Renal cortex interstitium (tissue), 15 donors: ENCODE results near the gene TNF. TPM values are rescaled to one million over a fixed set of nuclear protein-coding genes. Genes with fewer than 3 reads are reported as not detected.

ENCODE experiments used
- DNase-seq, 11 donors: peaks; one replicate each; pipeline ENCODE4 v3.0.0-alpha.2; 2013; ENCODE audit warnings: low read depth in 9 of 11, low spot score in 4 of 11; ENCODE audit errors: extremely low read depth in 1 of 11
- long read RNA-seq, 16 experiments: transcript quantifications; one replicate each; lab custom pipeline, GENCODE V29; 2026
- polyA plus RNA-seq, 3 donors: library from polyadenylated mRNA; unstranded; fragments of 120-200 nt; gene quantifications; one replicate each; pipeline ENCODE4 v1.2.1, GENCODE V29; 2013; ENCODE audit not compliant: insufficient read length in 3 of 3

Gene TNF
- under 1 TPM; 0.18 to 0.40 (median 0.24) TPM for polyA plus RNA-seq
- long read RNA-seq, donor 1 = 0 reads
- long read RNA-seq, donor 2 = 0 reads
- long read RNA-seq, donor 3 = 0 reads
- long read RNA-seq, donor 4 = 0 reads
- long read RNA-seq, donor 5 = 0 reads
- long read RNA-seq, donor 6 = 0 reads
- long read RNA-seq, donor 7 = 0 reads
- long read RNA-seq, donor 8 = 0 reads
- long read RNA-seq, donor 9 = 0 reads
- long read RNA-seq, donor 10 = 0 reads
- long read RNA-seq, donor 11 = 0 reads
- long read RNA-seq, donor 12 = 0 reads
- long read RNA-seq, donor 13 = 0 reads
- long read RNA-seq, donor 14 = 0 reads
- long read RNA-seq, donor 15 = 0 reads
- long read RNA-seq, donor 16 = 0 reads

- no peak for DNase-seq
Measured at GRCh38 chr6:31575335-31575901, at the start of gene TNF. Gene TNF (plus strand): TSS chr6:31575565. CDS start chr6:31575742, 177 bp downstream.

DNA sequence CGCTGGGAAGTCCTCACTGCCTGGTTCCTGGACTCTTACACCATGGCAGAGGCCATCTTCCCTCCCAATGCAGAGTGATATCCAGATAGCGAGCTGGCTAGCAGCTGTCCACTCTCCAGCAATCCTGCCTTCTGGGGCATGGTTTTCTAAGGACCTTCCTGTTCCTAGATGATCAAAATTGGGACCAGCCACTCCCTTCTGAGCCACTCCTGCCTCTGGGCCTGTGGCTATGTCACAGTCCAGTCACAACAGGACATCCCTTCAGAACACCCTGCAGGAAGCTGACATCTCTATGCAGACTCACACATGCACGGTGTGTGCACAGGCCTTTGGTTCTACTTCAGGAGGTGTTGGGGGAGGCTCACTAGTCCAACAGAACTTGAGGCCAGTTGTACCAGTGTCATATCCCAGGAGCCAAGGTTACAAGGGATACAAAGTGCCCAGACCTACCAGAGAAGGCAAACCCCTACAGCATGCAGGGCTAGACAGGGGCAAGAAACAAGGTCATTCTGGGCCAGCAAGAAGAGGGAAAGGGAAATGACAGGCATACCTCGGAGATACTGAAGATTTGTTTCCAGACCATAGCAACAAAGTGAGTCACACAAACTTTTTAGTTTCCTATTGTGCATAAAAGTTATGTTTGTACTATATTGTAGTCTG lies 49.3 kb upstream of the TNF start:
- DNase-seq = no peak

GRCh38 chr6:31528307-31528777 lies 47.0 kb upstream of the TNF start:
- DNase-seq = no peak

- DNase-seq = no peak
Measured at GRCh38 chr6:31528821-31529328, 46.5 kb upstream of the TNF start, which contains the start of gene MCCD1. Gene MCCD1 (plus strand): TSS chr6:31528962. CDS start chr6:31529015, 53 bp downstream.

GRCh38 chr6:31529329-31530150 lies 45.8 kb upstream of the TNF start:
- peak in 1 of 11 donors; percentile 12 for DNase-seq

DNA sequence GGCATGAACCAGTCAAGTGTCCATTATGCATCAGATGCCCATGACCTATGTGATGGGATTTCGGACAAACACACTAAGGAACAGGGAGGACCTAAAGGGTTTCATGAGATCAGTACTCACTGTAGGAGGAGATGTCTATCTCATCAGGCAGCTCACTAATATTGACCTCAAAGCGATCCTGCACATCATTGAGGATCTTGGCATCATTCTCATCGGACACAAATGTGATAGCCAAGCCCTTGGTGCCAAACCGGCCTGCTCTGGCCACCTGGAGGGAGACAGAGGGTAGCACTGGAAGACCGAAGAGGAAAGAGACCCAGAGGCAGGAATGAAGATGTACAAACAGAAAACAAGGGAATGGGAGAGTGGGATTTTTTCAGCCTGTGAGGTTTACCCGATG lies 44.7 kb upstream of the TNF start:
- DNase-seq = no peak

DNA sequence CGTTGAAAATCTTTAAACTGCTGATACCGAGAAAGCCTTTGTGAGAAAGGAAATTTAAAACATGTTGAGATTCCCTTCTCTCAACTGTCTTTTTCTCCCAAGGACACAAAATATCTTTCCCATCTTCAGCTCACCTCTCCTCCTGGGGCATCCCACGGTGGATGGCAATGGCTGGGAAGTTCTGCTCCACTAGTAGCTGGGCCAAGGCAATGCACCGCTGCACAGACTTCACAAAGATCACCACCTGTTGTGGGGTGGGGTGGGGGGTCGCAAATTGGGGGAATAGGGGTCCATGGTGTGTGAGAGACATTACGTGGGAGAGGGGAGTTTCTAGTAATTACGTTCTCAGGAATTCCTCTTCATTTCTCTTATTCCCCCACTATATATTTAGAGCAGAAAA lies 44.2 kb upstream of the TNF start:
- DNase-seq = no peak

DNA sequence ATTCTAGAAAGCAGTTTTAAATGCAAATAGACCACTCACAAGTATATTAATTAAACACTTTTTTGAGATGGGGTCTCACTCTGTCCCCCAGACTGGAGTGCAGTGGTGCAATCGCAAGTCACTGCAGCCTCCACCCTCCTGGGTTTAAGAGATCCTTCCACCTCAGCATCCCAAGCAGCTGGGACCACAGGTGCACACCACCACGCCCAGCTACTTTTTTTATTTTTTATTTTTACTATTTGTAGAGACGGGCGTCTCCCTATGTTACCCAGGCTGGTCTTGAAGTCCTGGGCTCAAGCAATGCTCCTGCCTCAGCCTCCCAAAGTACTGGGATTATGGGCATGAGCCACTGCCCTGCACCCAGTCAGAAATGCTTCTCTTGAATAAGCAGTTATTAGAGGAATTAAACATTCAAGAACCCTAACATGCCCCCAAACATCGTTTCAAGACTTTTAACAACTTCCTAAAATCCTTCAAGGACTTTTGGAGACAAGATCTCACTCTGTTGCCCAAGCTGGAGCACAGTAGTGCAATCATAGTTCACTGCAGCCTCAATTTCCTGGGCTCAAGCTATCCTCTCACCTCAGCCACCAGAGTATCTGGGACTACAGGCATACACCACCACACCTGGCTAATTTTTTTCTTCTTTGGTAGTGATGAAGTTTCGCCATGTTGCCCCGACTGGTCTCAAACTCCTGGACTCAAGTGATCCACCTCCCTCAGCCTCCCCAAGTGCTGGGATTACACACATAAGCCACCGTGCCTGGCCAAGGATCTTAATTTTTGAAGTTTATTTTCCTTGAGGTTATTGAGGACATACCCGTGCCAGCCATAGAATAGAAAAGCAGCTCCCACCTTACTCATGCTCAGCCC lies 43.4 kb upstream of the TNF start:
- DNase-seq = no peak

- no peak for DNase-seq
Measured at GRCh38 chr6:31532644-31533454, 42.5 kb upstream of the TNF start.

DNA sequence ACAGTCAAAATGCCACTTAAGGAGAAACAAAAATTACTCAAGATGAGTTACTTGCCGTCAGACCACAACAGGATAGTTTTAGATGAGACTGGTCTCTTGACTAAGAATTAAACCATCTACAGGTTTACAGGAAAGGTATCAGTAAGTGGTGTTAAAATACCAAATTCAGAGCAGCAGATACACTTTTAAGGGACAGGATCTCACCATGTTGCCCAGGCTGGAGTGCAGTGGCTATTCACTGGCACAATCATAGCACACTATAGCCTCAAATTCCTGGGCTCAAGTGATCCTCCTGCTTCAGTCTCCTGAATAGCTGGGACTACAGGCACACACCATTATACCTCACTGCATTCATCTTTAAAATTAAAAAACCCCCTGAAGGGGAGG lies 41.9 kb upstream of the TNF start:
- no peak for DNase-seq

GRCh38 chr6:31534011-31534410 lies 41.4 kb upstream of the TNF start:
- no peak for DNase-seq

GRCh38 chr6:31534521-31535040 lies 40.8 kb upstream of the TNF start:
- no peak for DNase-seq

- DNase-seq = no peak
Measured at GRCh38 chr6:31535538-31536324, 39.6 kb upstream of the TNF start.

- no peak for DNase-seq
Measured at GRCh38 chr6:31538805-31539400, 36.5 kb upstream of the TNF start.

DNA sequence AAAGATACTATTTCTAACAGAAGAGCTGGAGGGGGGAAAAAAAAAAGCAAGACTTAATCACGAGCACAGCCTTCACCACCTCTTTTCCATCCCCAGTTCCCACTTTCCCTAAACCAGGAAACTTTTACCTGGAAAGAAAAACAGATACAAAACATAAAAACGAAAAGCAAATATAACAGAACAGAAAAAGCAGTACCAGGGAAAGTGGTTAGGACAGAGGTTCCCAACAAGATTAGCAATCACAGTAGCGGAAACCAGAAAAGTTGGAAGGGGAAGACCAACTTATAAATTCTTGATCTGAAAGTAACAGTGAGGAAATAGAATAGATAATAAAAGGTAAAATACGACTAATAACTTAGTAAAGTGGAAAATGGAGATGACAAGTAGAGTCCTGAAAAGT lies 34.7 kb upstream of the TNF start:
- DNase-seq = no peak

DNA sequence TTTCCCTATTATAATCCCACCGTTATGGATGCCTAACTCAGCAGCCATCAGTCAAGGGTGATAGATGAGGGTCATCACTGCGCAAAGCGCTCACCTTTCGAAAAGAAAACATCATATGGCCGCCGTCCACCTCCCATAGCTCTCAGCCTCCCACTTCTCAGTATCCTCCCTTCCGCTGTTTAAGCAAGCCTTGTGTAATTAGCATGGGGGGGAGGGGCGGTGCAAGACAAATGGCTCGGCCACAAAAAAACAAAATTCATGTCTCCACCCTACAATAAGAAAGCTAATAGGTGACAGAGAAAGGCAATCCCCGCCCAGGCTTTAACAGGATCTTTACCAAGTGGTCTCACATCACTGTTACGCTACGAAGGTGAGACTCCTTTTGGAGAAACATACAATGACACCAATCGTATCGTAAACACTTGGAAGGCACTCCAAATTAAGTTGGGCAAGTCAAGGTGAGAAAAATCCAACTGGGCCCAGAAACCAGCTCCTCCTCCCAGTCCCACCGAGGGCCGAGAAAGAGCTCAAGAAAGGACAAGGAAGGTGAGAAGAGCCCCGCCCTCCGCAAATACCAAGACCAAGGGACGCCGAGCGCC lies 34.2 kb upstream of the TNF start:
- DNase-seq = peak in 3 of 11 donors; percentile 34 to 48 (median 38)
